Calu3 (cell line): Measurements from ENCODE around the gene ZBTB7B. TPM values are rescaled to one million over a fixed set of nuclear protein-coding genes. Genes with fewer than 3 reads are reported as not detected.
"Not testable (repeated sequence)": the region's sequence is repeated elsewhere in the genome, so short reads cannot be mapped to it uniquely, and the experiment has no call there.

Experiments used
- BruUV-seq: library from RNA; stranded (reverse); fragments of 400-500 nt; replicated peaks from 2 replicates; lab custom pipeline; 2021; lab: Mats Ljungman, UMichigan
- CTCF ChIA-PET: fragments of 300-600 bp; sonication (Branson Sonifier 250); formaldehyde crosslinking; loops from one replicate; lab custom pipeline; 2022; ENCODE audit warnings: antibody characterized with exemption; lab: Charles Lee
- DNase-seq: peaks from one replicate; pipeline ENCODE4 v3.0.0; 2022
- H3K27ac Mint-ChIP-seq: one replicate; pipeline ENCODE4 v1.8.0; 2022; ENCODE audit warnings: mixed read lengths; ENCODE audit not compliant: unreplicated experiment
- H3K27me3 Mint-ChIP-seq: one replicate; pipeline ENCODE4 v1.8.0; 2022; ENCODE audit warnings: mixed read lengths; ENCODE audit not compliant: unreplicated experiment
- H3K36me3 Mint-ChIP-seq: one replicate; pipeline ENCODE4 v1.8.0; 2022; ENCODE audit warnings: mild to moderate bottlenecking, moderate library complexity, mixed read lengths; ENCODE audit not compliant: insufficient read depth, unreplicated experiment
- H3K4me1 Mint-ChIP-seq: one replicate; pipeline ENCODE4 v1.8.0; 2022; ENCODE audit warnings: mild to moderate bottlenecking, low read depth, mixed read lengths; ENCODE audit not compliant: unreplicated experiment
- H3K4me3 Mint-ChIP-seq: one replicate; pipeline ENCODE4 v1.8.0; 2022; ENCODE audit warnings: mild to moderate bottlenecking, low read depth, moderate library complexity, mixed read lengths; ENCODE audit not compliant: unreplicated experiment
- H3K9me3 Mint-ChIP-seq: one replicate; pipeline ENCODE4 v1.8.0; 2022; ENCODE audit warnings: low read depth, mixed read lengths; ENCODE audit not compliant: unreplicated experiment
- CTCF ChIP-seq: fragments of 200-600 bp; IDR thresholded peaks from one replicate; pipeline ENCODE4 v1.8.0; 2022; ENCODE audit warnings: antibody characterized with exemption; ENCODE audit not compliant: unreplicated experiment
- intact Hi-C: fragments of 100-400 bp; cut with micrococcal nuclease; formaldehyde crosslinking; loops from one replicate; pipeline ENCODE4 v1.10.0; 2022; ENCODE audit not compliant: unreplicated experiment
- total RNA-seq: library from RNA; stranded (reverse); gene quantifications from 2 replicates; pipeline ENCODE4 v1.2.3, GENCODE V29; 2022

The ZBTB7B gene
- total RNA-seq, 1 experiment from 2014 or later, result 64.7 TPM

GRCh38 chr1:154974808-154975408 lies 27.7 kb upstream of the ZBTB7B start:
- no TSS peak for BruUV-seq
- CTCF ChIA-PET, result interaction anchor here (0.9 to 1.0 kb wide), 3 partner anchors 10 to 110 kb away, joined by 3 to 5 read pairs (median 3); no protein-coding TSS in a partner anchor
- TF ChIP-seq CTCF, result no peak

GRCh38 chr1:154975409-154976059 lies 27.1 kb upstream of the ZBTB7B start:
- TF ChIP-seq CTCF, result no peak
- intact Hi-C loops, result no loop called here
- CTCF ChIA-PET, result interaction anchor here (0.9 to 1.0 kb wide), 3 partner anchors 9 to 110 kb away, joined by 3 to 5 read pairs (median 3); no protein-coding TSS in a partner anchor
- TSS peak; percentile 57 for BruUV-seq
- no peaks in the 10 kb centered on the region for H3K9me3 Mint-ChIP-seq
- H3K36me3 Mint-ChIP-seq, result peaks cover 18% of the 10 kb centered on the region
- no peak overlapping the region for H3K27ac Mint-ChIP-seq
- DNase-seq, result no peak
- H3K4me3 Mint-ChIP-seq, result no peak overlapping the region
- no peaks in the 10 kb centered on the region for H3K27me3 Mint-ChIP-seq
- H3K4me1 Mint-ChIP-seq, result peaks cover 26% of the 10 kb centered on the region

More at GRCh38 chr1:154974808-154975408, 27.7 kb upstream of the ZBTB7B start:
- intact Hi-C loops, result loop anchor here (1.0 to 5.0 kb wide), 2 partner anchors 26 to 87 kb away; partner anchors contain the start of gene EFNA4
- Mint-ChIP-seq H3K36me3 (peaks cover 14% of the 10 kb centered on the region), H3K4me3 (no peak overlapping the region), H3K27ac (no peak overlapping the region), H3K4me1 (peaks cover 27% of the 10 kb centered on the region), H3K9me3 (no peaks in the 10 kb centered on the region), H3K27me3 (no peaks in the 10 kb centered on the region)
- DNase-seq, result peak; percentile 96

DNA sequence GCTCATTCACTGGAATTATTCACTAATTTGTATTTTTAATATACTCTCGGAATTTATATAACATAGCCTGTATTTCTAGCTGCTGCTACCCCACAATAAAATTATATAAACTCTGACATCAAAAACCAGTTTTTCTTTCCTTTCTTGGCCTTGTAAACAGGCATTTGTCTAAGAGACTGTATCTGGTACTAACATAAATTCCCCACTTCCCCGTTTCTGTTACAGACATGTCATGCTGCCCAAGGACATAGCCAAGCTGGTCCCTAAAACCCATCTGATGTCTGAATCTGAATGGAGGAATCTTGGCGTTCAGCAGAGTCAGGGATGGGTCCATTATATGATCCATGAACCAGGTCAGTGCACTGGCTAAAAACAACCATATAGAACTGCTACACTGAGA lies 24.8 kb upstream of the ZBTB7B start:
- not testable (repeated sequence) for H3K4me1 Mint-ChIP-seq, BruUV-seq, H3K4me3 Mint-ChIP-seq

DNA sequence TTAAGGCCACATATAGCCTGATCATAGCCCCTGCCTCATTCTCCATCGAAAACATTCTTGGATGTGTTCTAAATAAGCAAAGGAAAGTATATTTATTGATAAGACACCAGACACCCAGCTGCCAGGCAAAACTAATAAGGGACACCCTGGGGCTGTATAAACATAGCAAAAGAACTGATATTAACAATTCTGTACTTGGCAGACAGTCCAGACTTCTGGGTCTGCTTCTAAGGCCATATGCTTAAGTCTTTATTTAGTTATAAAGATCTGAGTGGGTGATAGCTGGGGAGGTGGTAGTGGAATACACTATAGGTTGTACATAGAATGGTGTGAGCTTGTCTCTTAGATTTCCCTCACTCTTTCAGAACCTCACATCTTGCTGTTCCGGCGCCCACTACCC lies 24.2 kb upstream of the ZBTB7B start:
- H3K27ac Mint-ChIP-seq, result no peak overlapping the region
- BruUV-seq, result no TSS peak
- H3K27me3 Mint-ChIP-seq, result no peaks in the 10 kb centered on the region
- no peak overlapping the region for H3K4me3 Mint-ChIP-seq
- CTCF ChIA-PET, result no interaction called here
- no peak for DNase-seq
- TF ChIP-seq CTCF, result no peak
- H3K9me3 Mint-ChIP-seq, result no peaks in the 10 kb centered on the region
- H3K36me3 Mint-ChIP-seq, result peaks cover 31% of the 10 kb centered on the region
- intact Hi-C loops, result no loop called here
- no peaks in the 10 kb centered on the region for H3K4me1 Mint-ChIP-seq

More for the DNA sequence above, 24.8 kb upstream of the ZBTB7B start:
- CTCF ChIA-PET, DNase-seq, intact Hi-C loops, H3K27me3 Mint-ChIP-seq, H3K9me3 Mint-ChIP-seq, H3K27ac Mint-ChIP-seq: not testable (repeated sequence)
- H3K36me3 Mint-ChIP-seq, result peaks cover 31% of the 10 kb centered on the region
